Measurements from ENCODE around the gene ADAMTS5.

The ADAMTS5 gene

DNA sequence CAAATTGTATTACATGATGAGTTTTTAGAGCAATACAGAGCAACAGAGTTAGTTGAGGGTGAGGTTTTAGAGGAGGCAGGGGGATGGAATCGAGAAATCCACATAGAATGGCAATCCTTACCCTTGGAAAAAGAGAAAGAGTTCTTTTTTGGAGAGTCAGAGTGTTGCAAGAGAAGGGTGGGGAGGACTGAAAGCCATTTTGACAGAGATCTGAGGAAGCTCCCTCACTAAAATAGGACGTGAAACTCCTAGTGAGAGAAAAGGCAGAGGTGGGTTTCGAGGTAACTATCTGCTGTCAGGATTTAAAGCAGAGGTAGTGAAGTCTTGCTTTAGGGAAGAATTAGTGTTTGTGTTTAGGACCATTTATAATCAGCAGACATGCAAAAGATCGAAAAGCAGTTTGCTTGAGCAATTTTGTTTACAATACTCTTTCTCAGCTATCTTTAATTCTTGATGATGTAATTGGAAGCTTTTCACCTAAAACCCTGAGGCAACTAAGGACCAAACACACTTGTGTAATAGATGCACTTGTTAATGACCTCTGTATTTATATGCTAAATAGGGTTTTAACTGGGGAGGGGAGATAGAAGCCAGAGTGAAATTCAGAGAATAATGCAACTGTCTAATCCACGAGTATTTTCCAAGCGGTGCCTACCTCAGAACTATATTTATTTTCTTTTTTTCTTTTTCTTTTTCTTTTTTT is 20.0 kb downstream of the ADAMTS5 start:
- no peak for DNase-seq

DNA sequence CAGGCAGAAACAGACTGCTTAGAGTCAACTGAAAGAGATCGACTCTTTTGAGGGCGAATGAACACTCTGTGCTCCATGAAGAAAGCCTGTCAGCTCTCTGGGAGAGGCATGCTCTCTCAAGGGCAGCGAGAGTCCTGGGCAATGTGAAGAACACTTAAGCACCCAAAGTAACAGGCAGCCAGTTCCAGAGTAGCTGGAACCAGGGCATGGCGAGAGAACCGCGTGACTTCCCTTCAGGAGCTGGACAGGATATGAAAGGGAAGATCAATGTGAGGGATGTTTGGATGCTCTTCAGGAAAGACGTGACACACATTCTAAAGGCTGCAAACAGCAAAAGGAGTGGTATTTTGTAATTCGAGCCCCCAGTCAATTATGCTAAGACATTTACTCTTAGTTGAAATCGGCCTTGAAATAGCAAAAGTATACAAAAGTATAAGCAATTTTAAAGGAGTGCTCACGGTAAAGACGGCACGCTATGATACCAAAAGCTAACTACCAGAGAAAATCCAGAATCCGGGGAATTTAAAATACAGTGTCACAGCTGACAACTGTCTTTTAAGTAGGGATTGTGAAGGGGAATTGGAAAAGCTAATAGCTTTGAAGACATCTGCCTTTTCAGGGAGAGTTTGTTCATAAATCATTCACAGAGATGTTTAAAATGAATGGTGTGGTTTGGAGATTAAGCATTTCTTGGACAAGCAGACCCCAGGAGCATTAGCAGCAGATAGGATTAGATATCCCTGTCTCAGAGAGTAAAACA is 20.8 kb downstream of the ADAMTS5 start:
- no peak for DNase-seq

DNA sequence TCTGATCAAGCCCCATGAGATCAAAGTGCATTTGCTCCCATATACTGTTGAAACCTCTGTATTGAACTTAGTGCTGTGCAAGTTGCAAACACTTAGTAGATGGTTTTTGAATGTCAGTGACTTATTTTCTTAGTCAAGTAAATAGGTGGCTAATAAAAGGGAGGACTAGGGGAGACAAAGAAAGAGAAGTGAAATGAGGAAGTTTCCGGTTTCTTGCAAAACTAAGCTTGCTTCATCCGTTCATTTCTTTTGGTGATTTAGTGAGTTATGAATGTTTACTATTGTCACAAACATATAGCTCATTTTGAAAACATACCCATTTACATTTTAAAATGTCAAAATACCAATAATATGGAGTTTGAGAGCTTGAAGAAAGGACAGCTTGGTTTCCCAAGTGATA is 23.0 kb downstream of the ADAMTS5 start:
- no peak for DNase-seq

DNA sequence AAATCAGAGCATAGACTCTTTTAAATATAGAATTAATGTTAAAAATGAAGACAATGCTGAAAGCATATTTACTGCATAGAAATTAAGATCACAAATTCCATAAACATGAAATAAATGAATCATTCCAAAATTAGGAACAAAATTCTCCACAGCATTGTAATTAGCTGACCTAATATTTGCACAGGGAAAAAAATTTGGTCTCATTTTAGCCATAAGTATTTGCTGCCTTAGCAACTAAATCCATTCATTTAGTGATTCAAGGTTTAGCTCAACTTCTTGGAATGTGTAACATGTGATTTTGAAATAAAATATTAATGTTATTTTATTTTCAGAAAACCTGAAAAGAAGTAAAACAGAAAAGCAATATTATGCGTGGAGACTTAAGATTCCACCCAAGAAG is 25.5 kb downstream of the ADAMTS5 start:
- DNase-seq = no peak

DNA sequence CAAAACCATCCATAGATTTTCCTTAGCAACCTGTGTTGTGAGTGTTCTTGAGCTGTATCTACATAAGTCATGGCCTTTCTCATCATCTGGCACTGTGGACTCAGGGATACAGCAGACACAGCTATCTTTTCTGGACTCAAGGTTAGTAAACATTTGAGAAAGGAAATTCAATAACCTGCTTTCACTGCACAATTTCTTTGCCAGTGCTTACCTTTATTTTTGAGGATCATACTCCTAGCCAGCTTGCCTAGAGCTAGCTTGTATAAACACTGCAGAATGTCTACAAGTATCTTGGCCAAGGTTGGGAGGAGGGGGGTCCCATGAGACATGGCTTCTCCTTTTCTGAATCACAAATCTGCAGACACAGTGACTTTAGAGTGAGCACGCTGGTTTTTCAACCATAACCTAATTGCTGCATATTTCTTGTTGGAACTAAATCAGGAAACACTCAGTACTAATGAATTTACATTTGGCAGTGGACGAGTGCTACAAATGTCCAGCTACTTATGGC is 27.2 kb downstream of the ADAMTS5 start:
- DNase-seq = no peak

DNA sequence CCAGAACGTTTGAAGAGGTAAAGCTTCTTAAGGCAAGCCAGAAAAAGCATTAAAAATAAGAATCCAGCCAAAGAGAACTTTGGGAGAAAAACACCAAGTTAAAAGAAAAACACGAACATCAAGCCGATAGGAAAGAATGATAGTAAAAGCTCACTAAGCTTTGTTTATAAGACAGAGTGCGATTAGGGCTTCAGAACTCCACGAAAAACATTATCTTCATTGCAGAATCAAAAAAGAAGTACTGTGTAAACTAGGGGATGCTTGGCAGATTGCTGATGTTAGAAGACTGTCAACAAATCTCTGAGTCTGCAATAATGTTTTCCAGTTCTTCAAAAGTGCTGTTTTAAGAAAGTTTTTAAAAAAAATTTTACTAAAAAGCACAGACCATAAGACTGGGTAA is 30.2 kb downstream of the ADAMTS5 start:
- no peak for DNase-seq

DNA sequence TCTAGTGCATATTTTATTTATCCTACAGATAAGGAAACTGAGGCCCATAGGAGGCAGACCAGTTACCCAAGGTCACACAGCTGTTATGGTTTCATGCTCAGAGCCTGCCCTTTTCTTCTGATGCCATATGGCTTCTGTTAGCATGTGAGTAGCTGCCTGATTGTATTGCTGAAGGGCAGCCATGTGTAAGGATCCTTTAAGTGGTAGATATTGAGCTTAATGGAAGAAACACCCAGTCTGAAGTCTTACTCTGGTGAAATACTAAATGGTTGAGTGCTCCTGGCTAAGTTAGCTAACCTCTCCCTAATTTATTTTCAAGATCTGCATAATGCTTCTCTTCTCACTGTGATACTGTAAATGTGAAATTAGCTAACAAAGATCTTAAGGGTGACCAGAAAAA is 30.9 kb downstream of the ADAMTS5 start:
- DNase-seq = no peak

DNA sequence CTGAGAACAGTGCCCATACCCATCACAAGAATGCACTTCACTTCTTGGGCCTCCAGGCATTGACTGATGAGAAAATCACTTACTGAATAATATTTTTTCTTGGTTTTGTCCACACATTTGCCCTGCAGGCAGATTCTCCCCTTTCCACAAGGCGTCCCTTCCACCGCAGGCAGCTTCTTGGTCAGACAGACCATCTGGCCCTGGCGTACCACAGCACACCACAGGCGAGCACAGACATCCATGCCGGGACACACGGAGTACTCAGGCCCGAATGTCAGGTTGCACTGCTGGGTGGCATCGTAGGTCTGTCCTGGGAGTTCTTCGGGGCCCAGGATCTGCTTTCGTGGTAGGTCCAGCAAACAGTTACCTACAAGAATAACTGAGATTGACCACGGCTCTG is 32.5 kb downstream of the ADAMTS5 start:
- DNase-seq = no peak

DNA sequence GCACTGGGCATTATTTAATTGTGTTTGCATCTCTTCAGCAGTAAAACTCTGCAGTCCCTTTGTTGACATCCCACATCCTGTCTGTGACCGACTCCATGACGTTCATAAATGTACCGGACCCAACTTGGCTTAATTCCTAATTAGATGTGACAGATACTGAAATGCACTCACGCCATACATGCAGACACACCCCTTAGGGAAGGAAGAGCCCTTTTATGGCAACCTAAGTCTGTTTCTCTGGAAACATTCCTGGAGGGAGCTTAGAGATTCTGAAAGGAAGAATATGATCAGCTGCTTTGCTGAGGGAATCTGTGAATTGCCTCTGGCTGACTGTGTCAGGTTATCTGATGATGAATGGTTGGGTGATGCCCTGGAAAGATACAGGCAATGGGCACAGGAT is 33.4 kb downstream of the ADAMTS5 start:
- DNase-seq = no peak

DNA sequence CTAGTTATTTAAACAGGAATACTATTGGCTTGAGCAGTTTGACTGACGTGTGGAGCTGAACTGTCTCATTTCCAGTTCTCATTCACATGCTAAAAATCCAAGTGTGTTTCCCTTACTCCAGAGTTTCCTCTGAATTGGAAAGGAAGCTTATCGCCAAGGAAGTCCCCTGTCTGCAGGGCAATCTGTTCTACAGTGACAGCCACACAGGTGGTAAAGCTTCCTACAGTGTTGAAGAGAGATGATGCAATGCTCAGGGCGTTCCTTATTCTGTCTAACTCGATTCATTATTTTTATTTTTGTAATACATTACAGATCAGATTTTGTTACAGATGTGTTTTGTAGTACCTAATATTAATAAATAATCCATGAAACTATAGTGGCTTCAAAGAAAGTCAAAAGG is 41.3 kb downstream of the ADAMTS5 start:
- no peak for DNase-seq

DNA sequence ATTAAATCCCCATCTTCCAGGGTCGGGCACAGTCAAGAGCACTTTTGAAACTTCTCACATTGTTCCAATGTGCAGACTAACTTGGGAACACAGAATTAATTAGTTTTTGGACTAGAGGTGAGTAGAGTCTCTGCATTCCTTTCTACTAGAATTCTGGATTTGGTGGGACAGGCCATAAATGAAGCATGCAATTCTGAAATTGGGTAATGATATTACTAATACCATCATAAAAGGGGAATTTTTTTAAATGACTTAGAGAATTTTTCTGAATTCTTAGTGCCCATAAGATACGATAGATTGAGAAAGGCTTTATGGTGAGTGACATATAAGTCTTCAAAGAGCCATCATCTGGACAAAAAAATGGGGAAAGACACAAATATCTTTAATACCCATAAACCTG is 41.8 kb downstream of the ADAMTS5 start:
- DNase-seq = no peak

DNA sequence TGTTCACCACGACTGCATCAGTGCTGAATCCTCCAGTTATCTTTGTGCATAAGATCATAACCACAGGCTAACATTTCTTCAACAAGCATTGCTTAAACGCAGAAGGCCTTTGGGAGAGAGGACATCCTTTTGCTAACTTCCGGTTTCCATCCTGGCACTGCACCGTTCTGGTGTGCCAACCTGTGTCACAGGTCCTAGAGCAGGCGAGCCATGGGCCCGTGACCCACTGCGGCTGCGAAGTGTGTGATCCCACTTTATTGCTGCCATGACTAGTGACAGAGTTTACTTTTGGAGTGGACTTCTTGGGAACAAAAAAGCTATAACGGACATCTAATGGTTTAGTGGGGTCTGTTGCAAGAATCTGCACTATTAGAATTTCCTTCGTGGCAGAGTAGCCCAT is 42.9 kb downstream of the ADAMTS5 start:
- no peak for DNase-seq

DNA sequence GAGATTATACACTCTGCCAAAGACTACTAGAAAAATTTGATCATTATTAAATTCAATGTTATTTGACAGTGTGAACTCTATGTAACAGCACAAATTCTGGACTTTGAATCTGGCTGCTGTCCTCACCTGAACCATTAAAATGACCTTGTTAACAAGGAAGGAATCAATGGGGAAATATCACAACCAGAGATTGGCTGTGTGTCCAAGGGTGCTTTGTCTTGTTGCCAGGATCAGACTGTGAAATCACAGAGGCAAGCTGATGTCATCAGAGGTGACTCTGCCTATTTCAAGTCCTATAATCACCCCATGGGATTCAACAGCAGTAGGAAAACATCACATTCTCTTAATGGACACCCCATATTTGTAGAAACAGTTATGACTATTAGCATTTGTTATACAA is 46.8 kb downstream of the ADAMTS5 start:
- no peak for DNase-seq

DNA sequence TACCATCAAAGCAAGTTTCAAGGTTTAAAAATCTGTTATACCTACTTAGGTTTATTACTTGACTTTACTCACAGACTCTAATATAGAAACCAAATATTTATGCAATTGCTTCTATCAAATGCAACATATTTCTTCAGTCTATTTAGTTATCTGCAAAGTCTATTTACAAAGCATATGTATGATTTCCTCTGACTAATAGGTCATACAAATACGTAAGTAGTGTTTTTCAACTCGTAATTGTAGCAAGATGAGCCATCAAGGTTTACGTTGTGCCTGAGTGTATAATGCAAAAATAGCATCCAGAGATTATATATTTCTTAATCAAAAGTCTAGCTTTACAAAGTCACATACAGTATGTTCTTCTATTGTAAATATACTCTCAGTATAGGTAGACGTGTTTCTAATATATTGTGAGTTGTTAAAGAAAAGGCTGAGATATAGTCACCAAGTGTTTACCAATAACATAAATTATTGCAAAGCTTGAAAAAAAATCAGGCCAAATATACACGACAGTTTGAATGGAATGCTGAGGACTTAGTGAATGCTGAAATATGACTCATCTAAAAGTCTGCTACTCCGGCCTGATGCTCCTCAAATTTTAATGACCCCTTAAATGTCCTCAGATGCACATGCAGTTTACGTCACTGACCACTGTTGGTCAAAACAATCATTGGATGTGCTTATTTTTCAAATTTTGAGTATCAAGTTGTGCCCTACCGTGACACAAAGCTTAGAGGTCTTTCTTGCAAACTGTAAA is 48.4 kb downstream of the ADAMTS5 start:
- DNase-seq = no peak

DNA sequence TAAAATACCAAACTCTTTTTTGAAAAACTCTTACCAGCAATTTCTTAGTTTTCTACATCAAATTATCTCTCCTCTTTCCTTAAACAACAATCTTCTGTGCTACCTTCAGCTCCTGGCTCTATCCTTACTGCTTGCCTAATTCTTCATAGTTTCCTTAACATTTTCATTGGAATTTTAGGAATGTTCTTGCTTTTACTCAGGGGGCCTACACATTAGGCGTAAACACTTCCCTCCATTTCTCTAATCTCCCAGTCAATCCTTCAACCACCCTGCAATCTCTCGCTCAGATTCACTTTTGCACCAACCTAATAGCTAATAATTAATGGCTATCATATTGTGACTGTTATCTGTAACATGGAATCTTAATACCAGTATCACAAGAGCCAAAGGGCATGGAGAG is 50.1 kb downstream of the ADAMTS5 start:
- DNase-seq = no peak

DNA sequence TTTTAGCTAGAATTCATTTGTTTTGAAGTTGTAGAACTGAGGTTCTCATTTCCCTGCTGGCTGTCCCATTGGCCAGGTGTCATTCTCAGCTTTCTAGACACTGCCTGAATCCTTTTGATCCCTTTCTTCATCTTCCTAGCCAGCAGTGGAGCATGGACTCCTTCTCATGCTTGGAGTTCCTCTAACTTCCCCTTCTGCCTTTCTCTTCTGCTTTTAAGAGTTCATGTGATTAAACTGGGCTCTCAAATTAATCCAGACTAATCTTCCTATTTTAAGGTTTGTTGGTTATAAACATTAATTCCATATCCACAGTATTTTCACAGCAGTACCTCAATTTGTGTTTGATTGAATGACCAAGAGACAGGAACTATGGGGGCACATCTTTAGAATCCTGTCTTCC is 52.3 kb downstream of the ADAMTS5 start:
- no peak for DNase-seq

DNA sequence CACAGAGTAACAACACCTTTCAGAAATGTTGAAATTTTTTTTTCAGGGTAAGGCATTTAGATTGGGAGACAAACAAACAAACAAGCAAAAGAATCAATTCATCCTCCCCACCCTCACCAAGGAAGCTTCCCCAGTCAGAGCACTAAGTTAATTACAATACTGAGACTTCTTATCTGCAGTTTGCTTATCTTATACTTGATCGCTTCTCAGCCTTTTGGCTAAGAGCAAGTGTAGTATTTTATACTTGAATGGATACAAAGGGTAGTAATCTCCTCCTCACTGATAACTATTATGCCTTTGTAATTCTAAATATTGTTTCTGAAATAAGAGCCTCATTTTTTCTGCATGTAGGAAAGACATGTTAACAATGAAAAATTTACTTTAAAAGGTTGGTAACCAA is 54.4 kb downstream of the ADAMTS5 start:
- DNase-seq = no peak

DNA sequence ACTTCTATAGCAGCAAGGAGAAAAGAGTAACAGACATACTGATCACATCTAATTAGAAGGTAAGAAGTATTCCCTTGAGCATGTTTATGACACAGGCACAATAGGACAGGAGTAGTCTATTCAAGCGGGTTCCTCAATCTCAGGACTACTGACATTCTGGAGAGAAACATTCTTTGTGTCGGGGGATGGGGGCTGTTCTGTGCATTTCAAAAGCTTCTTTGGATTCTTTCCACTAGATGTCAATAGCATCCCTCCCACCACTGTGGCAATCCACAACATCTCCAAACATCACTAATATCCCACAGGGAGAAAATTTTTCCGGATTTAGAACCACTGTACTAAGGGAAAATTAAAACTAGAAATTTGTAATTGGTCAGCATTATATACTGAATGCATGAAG is 56.9 kb downstream of the ADAMTS5 start:
- DNase-seq = no peak

DNA sequence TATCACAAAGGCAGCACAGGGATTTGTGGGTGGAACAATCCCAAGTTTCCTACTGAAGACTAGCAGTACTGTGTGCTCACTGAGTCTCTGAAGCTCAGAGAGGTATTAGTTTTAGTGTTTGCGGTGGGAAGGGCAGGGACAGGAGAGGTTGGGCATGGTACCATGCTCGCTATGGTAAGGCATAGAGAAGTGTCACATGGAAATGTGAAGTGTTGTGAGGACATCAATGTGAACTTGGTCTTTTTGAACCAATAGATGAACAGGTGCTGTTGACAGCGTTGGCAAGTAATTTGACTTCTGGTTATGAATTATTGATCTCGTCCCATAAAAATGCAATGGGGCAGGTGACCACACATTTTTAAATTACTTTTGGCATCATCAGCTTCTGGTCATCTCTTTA is 65.9 kb downstream of the ADAMTS5 start:
- no peak for DNase-seq

DNA sequence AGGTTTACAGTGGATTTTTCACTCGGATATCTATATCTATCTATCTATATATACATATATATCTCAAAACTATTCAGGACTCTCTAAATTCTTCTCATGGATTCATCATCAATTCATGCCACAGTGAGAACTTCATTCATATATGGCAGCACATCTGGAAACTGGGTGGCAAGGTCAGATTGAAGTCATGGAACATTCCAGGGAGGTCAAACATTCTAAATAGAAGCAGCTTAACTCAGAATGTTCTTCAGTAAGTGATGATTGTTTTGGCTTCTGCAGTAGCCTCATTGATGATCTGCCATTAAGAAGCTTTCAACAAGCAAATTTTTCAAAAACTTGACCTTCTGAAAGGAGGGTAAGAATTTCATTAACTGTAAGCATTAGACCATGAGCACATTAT is 74.7 kb downstream of the ADAMTS5 start:
- DNase-seq = no peak

DNA sequence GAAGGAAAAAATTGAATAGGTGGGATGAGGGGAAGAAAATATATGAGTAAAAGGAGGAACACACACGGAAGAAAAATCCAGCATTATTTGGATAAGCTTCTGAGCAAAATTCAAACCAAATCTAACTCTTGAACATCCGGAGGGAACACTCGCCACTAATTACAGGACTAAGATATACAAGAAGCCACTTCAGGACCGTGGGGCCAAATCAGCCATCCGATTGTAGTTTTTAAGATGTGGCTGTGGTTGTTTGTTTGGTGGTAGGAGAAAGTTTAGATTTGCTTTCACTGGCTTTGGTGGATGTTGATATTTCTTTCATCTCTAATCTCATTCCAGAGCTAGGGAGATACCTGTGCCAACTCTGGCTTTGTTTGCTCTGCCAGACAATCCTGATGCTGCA is 78.0 kb downstream of the ADAMTS5 start:
- DNase-seq = no peak

DNA sequence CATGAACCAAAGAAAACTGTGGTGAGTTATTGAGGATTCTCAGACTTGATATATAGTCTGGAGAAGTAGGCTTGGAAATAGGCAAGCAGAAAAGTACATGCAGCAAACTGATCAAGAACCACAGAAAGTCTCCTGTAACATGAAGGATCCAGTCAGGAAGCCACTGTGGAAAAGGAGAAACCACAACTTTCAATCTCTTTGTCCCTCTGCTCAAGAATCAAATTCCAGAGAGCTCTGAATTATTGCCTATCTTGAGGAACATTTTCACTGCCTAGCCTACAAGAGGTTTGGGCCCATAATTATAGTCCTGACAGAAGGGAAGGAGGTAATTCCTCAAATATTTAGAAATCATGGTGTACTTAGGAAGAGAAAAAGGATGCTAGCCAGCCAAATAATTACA is 78.6 kb downstream of the ADAMTS5 start:
- no peak for DNase-seq

DNA sequence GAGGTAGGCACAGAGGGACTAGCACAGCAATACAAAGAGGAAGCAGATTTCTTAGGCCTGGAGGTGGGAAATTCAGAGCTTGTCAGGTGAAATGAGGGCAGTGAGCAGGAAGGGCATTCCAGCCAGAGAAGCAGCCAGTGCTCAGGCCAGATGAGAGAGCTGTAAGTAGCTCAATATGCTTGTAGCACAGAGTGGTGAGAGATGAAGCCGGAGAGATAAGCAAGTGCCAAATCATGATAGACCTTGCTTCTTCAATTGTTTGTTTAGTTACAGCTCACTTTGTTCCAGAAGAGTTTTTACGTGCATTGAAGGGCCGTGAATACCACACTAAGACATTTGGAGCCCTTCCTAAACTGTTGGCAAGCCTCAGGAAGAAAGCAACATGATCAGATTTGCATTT is 79.6 kb downstream of the ADAMTS5 start:
- no peak for DNase-seq

DNA sequence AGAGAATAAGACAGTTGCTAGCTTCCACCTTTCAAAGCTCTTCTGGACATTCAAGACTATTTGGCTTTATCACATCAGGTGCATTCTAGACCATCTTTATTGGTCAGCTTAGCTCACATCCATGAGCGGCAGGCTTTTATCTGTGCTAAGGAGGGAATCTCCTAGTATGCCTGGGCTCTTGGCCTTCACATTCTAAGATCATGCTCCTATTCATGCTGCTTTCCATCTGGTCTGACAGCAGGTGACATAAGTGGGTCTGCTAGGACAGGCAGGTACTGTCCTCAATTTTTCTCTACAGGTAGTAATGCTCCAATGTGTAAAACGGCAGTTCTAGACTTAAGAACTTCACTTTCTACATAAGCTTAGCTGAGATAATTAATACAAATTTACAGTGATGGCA is 82.5 kb downstream of the ADAMTS5 start:
- DNase-seq = no peak

All from NCI-H1930 (cell line).